HG03521 (cell line): ENCODE data around the gene FBXL17.
"Not testable (repeated sequence)": the region's sequence is repeated elsewhere in the genome, so short reads cannot be mapped to it uniquely, and the experiment has no call there.

Experiments used
- ATAC-seq: cut with Tn5 transposase; IDR thresholded peaks from one replicate; pipeline ENCODE4 v1.9.1; 2021; ENCODE audit warnings: mild to moderate bottlenecking, moderate library complexity; ENCODE audit not compliant: unreplicated experiment

The FBXL17 gene

DNA sequence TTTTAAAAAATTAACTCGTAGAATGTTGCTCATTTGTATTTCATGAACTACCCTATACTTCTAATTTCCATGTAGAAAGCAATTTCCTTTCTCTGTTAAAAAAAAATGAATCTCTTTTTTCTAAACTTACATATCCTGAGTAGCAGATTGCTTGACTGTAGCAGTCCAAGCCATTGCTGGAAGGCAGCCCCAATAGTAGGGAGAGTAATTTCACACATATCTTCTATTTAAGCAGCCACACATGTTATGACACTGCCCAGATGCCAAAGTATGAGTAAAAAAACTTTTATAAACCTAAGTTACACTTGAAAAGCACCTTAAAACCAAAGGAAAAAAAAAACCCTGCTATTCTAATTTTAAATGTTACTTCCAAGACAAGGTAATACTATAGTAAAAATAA is 69.6 kb downstream of the FBXL17 start:
- no peak for ATAC-seq

DNA sequence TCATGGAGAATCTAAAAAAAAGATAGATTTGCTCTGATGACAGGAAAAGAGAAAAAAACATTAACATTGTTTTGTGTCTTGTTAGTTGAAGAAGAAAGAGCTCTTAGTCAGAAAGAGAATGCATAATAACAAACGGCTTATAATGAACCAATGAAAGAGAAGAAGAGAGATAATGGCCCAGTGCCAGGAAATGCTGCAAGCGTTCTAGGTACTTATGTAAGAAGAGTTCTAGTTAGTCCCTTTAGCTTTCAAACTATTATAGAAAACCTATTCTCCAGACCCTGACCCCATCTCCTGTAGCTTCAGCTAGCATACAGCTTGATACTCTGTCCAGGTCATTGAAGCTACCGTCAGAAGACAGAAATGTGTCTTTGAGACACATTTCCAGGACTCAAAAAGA is 70.2 kb downstream of the FBXL17 start:
- no peak for ATAC-seq

DNA sequence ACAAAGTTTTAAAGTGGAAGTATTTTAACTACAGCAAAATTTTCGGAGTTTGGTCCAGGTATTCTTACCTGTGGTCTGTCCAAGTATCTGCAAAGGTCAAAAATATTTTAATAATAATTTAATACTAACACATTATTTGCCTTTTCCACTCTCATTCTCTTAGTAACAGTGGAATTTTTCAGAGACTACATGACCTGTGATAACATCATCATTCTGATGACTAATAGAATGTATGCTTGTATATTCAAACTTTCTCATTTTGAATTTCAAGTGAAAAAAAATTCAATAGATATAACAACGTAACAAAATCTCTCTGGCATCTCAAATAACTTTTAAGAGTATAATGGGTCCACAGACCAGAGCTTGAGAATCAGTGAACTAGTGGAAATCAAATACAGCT is 78.3 kb downstream of the FBXL17 start:
- no peak for ATAC-seq

DNA sequence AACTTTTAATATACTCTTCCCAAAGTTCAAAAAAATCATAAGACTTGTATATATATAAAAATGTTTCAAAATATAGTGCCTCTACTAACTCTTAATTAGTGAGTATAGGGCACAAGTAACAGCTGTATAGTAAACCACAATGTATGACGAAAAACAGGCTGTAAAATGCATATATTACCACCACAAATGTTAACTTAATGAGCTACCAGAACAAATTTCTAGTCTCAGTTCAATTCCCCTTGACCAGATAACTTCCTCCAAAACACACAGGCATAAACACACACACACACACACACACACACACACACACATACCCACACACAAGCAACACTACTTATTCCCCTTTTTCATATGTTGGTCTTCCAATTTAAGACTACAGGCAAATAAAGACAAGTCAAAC is 78.8 kb downstream of the FBXL17 start:
- ATAC-seq = no peak

DNA sequence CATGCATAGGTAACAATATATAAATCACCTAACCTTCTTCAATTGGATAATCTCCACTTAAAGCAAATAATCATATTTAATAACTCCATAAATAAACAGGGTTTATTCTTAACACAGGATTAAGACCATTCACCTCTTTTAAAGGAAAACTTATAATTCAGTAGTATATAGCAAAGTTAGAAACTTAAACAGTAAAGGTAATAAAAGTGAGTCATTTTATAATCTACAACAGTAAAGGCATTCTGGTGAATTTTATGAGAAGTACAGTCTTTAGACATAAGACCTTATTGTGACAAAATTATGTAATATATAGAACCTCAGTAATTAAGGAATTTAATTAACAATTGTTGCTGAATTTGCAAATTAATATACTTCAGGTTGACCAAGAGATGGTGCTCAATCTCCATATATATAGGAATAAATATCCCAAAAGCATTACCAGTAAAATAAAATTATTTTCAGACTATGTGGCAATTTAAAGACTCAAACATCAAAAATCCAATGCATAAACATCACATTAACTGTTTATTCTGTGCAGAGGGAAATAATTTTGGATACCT is 84.8 kb downstream of the FBXL17 start:
- ATAC-seq = no peak

DNA sequence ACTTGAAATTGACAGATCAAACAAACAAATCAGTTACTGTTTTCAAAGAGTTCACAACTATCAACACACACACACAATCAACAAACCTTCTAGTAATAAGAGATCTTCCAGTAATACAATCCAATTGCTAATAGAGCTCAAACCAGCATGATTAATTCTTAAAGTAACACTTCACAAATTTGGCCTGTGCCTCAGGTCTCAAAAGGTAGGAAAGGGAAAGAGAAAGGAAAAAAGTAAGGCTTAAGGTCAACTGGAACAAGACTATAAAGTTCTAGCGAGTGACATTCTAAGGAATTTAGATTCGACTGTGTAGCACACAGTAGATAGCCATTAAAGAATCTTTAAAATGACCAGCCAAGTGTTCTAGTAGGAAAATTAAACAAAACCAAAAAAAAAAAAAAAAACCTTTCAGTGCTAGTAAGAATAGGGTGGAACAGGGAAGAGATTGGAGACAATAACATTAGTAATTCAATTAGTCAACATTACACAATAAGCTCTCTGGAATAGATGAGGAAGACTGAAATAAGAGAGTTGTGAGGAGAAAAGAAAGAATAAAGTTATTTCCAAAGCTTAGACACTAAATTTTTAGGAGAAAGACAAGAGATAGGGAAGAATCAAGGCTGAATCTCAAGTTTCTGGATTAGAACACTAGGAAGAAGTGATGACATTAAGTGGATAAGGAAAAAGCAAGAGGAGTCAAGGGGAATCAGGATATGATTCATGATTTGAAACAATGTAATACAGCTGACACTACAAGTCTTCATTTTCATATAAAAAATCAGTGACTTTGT is 86.1 kb downstream of the FBXL17 start:
- ATAC-seq = no peak

DNA sequence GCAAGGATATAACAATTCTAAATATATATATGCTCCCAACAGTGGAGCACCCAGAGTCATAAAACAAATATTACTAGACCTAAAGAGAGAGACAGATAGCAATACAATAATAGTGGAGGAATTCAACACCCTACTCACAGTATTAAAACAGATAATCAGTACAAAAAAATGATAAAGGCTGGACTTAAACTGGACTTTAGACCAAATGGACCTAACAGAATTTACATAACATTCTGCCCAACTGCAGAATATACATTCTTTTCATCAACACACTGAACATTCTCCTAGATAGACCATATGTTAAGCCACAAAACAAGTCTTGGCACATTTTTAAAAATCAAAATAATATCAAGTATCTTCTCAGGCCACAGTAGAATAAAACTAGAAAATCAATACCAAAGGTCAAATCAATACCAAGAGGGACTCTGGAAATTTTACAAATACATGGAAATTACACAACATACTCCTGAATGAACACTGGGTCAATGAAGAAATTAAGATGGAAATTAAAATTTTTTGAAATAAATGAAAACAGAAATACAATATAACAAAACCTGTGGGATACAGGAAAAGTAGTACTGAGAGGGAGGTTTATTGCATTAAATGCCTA is 100.8 kb downstream of the FBXL17 start:
- no peak for ATAC-seq

DNA sequence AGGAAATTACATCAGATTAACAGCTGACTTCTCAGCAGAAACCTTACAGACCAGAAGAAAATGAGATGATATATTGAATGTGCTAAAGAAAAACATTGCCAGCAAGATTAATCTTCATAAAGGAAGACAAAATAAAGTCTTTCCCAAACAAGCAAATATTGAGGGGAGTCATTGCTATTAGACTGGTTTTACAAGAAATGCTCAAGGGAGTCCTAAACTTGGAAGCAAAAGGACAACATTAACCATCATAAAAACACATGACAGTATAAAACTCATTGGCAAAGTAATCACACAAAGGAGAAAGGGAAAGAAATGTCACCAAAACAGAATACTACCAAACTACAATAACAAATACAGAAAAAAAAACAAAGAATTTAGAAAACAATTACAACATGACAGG is 101.7 kb downstream of the FBXL17 start:
- no peak for ATAC-seq

DNA sequence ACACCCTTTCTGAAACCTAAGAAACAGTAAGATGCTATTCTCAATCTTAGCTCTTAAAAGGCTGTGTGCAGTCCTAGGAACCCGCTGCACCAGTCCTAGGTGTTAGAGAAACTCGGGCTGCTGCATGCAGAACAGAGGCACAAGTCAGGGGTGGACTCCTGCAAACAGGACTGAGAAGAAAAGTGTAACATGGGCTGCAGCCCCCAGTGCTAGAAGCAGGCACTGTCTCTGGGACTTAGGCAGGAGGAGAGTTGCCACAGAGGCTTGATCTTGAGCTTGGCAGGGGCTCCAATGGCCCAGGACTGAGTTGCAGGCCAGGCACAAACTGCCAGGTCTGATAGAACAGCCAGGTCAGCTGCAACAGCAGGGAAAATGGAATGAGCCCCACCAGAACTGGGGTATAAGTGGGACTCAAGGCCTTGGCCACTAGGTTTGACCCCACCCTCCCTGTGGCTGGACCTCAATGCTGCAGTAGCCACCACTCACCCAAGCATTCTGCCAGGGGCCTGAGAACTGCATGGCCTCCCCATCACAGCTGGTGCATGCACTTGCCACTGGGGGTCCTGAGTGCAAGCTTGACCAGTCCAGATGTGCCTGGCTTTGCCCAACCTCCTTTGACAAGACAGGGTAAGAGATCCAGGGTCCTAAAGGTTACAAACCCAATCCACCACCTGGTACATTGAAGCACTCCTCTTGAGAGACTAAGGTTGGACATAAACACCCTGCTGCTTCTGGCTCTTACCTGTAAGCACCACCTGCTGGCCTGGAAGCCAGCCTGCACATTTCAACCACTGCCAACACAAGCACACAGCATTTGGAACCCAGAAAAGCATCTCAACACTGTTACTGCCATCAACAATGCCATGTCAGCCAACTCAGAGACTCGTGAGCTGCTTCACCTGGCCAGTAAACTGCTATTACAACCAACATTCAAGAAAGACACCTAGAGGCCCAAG is 103.3 kb downstream of the FBXL17 start:
- no peak for ATAC-seq

DNA sequence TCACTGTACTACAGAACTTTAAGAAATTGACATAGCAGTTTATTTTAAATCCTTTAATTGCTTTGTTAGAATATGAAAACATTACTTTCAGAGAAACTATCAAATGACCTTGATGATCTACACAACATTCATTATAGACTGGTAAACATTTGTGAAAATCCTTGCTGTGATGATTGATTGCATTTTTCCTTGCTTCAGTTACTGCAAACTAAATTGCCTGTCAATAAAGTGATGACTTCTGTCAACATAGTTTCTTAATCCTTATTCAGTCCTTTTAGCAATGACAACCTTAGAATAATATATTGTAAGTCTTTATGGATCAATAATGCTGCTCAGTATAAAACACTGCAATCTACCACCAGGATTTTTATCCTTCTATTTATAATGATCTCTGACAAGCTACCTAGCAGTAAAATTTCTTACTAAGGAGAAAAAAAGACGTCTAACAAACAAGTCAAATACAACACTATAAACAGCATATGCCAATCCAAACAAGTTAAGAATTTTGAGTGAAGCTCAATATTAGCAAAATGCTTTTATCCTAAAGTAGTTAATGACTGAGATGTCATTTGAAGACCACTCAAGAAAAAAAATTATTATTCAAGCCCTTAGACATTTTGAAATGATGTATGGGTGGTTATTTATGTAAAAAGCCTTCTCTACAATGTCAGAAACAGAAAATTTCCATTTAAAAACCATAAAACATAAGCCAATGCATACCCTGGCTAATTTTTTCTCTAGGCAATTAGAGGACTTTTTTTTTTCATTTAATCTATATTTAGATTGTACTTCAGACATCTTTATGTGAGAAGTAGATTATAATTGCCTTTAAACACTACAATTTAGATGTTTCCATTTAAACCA is 105.5 kb downstream of the FBXL17 start:
- no peak for ATAC-seq

DNA sequence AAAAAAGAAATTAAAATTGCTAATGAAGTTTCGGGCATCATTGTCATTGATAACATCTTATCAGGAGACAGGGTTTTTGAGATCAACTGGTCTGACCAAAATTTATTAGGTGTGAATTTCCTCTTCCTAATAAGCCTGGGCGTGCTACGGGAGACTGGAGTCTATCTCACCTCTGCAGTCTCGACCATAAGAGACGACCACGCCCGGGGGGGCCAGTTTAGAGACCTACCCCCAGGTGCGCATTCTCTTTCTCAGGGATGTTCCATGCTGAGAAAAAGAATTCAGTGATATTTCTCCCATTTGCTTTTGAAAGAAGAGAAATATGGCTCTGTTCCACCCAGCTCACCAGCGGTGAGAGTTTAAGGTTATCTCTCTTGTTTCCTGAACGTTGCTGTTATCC is 107.8 kb downstream of the FBXL17 start:
- not testable (repeated sequence) for ATAC-seq

DNA sequence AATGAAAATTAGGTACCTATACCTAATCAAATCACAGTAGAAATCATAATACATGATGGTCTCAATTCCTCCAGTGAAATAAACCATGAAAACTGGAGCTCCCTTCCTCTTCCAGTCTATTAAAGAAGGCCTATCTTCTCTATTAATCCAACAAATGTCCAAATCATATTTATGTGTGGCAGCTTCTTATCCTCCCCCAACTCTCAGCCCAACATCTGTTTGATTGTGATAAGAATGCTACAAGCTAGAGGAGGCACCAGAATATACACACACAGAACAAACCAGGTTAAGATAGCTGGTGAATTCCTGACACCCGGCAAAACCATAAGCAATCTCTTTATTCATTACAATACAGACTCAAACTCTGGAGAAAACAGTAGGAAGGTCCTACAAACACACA is 110.8 kb downstream of the FBXL17 start:
- no peak for ATAC-seq

DNA sequence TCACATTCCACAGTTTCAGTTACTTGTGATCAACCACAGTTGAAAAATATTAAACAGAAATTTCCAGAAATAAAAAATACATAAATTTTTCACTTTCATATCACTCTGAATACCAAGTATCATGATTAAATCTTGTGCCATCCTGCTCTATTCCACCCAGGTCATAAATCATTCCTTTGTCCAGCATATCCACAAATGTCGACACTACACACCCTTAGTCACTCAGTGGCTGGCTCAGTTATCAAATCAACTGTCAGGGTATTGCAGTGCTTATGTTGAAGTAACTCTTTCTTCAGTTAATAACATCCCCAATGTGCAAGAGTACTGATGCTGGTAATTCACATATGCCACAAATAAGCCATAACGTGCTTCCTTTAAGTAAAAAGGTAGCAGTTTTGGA is 115.7 kb downstream of the FBXL17 start:
- ATAC-seq = no peak

DNA sequence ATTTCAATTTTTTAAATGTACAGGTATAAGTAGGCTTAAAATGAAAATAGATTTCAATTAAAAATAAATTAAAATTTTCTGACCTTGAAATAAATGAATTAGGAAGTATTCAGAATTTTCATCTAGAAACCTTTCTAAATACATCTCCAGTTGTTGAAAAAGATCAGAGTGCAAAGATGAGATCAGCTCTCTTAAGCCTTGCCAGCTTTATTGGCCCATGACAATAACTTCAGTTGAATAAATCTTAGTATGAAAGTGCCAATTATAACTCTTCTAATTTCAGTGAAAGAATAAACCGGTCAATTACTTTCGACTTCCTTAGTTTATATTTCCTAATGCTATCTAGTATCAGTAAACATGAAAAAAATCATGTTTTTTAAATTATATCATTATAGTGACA is 117.4 kb downstream of the FBXL17 start:
- ATAC-seq = no peak

DNA sequence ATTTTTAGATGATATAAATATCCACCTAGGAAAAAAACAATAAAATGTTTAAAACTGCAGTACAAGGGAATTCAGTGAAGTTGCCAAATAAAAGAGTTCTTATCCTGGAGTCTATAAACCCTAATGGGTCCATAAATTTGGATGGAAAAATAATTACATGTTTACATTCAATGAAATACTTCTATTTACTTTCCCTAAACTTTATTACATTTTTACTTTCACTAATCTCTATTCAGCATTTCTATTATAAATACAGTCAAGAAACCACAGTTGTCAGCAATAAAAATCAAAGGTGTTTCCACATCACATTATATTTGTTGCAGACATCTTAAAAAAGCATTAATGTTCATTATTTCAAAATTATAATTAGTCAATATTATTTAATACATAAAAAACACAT is 118.6 kb downstream of the FBXL17 start:
- no peak for ATAC-seq

DNA sequence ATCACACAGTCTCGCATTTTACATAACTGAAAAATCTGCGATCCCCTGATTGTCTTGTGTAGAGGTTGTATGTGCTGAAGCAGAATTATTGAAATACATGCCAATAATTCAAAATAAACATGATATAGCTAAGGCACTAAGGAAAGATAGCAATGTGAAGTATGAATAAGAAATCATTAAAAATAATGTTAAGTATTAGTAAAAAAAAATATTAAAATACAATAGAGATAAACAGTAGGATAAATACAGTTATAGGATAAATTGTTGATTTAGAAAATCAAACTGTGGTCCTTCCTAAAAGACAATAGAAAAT is 121.1 kb downstream of the FBXL17 start:
- ATAC-seq = no peak

DNA sequence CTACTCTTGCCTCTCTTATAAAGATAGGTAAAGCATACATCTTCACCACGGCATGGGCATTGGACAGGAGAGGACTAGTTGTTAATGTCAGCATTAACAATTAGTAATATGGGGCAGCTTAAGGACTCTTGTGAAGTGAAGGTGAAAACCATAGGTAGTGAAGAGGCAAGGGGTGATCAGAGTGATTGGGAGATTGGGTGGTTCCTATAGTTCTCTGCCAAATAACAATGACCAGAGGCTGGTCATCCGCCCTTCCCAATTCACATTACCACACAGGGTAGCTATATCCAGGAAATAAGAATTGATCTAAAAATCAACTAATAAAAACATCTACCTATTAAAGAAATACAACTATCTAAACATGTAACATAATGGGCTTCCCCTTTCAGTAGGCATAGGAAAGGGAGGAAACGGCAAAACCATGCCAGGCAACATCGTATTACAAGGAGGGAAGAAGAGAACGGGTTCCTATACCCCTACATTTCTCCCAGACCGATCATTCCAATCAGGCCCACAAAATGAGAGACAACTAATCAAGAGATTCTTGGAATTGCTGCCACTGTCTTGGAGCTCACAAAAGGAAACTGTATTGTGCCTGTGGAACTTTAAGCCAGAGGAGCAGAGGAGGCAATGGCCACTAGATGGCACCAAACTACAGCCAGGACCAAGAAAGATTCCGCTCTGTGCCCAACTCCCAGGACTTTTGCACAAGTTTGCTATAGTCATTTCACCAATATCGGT is 121.6 kb downstream of the FBXL17 start:
- ATAC-seq = peak; percentile 85

DNA sequence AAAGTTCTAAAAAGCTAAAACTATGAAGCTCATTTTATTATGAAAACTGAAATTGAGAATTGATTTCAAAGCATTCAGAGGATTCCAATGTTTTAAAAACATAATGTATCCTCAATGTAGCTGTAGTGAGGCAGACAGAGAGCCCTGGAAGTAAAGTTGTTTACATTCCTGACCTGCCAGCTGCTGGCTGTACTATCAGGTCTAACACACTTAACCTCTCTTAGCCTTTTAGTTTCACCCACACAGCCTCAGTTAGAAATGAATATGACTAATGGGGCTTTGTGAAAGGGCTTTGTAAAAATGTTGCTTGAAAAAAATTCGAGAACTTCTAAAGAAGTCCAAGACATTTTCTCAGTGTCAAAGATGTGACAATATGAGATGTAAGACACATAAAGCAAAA is 122.6 kb downstream of the FBXL17 start:
- ATAC-seq = peak; percentile 44

DNA sequence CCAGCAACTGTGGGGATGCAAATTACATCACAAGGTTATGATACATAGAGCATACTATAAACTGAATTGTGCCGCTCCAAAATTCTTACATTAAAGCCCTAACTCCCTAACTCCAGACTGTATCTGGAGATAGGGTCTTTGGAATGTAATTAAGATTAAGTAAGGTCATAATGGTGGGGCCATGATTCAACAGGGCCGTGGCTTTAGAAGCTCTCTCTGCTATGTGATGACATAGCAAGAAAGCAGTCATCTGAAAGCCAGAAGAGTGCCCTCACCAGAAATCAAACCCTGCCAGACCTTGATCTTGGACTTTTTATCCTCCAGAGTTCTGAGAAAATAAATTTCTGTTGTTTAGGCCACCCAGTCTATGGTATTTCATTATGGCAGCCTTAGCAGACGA is 123.9 kb downstream of the FBXL17 start:
- no peak for ATAC-seq

DNA sequence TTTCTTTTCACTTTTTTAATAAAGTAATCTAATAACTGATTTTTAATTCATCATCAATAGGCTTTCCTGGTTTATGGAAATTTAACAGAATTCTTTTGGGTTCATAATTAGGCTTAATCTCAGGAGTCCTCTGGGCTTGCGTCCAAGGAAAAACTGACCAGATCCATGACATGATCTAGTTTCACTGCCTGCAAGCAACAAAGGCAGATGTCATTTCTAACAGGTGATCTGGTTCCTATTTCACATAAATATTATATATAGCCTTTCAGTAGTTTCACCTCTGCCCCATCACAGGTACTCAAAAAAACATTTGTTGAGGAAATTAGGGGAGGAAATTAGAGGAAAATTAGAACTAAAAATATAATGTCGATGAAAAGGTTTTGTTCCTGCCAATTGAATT is 126.4 kb downstream of the FBXL17 start:
- ATAC-seq = no peak
